Mucosa of gallbladder (tissue), 1 donor: Measurements from ENCODE around the gene ZFAND3. TPM values are rescaled to one million over a fixed set of nuclear protein-coding genes. Genes with fewer than 3 reads are reported as not detected.
A peak's percentile ranks its signal among the peaks of the same experiment; 100 is the strongest.

ENCODE experiments used
- DNase-seq: peaks from one replicate; pipeline ENCODE4 v3.0.0-alpha.2; 2020; ENCODE audit warnings: low spot score
- total RNA-seq: library from RNA; stranded (reverse); gene quantifications from one replicate; pipeline ENCODE4 v1.2.1, GENCODE V29; 2021
- donor health status: DM: no; HTN: no; CAD: no.

Gene ZFAND3
- total RNA-seq, 1 donor from 2014 or later = 105 TPM

GRCh38 chr6:38169221-38169976 is 349.9 kb downstream of the ZFAND3 start:
- no peak for DNase-seq

- peak; percentile 45 for DNase-seq
Measured at GRCh38 chr6:38169977-38170526, 350.5 kb downstream of the ZFAND3 start.

- no peak for DNase-seq
Measured at GRCh38 chr6:38170666-38171355, 351.3 kb downstream of the ZFAND3 start.

- DNase-seq = no peak
Measured at GRCh38 chr6:38171997-38172738, 352.6 kb downstream of the ZFAND3 start.

- no peak for DNase-seq
Measured at GRCh38 chr6:38172739-38173410, 353.3 kb downstream of the ZFAND3 start.

GRCh38 chr6:38173909-38174308 is 354.4 kb downstream of the ZFAND3 start:
- DNase-seq = peak; percentile 44

- DNase-seq = no peak
Measured at GRCh38 chr6:38174315-38174714, 354.8 kb downstream of the ZFAND3 start.

- no peak for DNase-seq
Measured at GRCh38 chr6:38174806-38175495, 355.4 kb downstream of the ZFAND3 start.

- DNase-seq = no peak
Measured at GRCh38 chr6:38175786-38176185, 356.3 kb downstream of the ZFAND3 start.

- peak; percentile 67 for DNase-seq
Measured at GRCh38 chr6:38176797-38177751, 357.5 kb downstream of the ZFAND3 start.

GRCh38 chr6:38177882-38178583 is 358.5 kb downstream of the ZFAND3 start:
- DNase-seq = no peak

- no peak for DNase-seq
Measured at GRCh38 chr6:38178584-38178886, 359.0 kb downstream of the ZFAND3 start.

- no peak for DNase-seq
Measured at GRCh38 chr6:38179300-38179699, 359.8 kb downstream of the ZFAND3 start.

- no peak for DNase-seq
Measured at GRCh38 chr6:38179794-38180430, 360.4 kb downstream of the ZFAND3 start.

- no peak for DNase-seq
Measured at GRCh38 chr6:38180586-38180985, 361.1 kb downstream of the ZFAND3 start.

GRCh38 chr6:38182426-38182825 is 362.9 kb downstream of the ZFAND3 start:
- no peak for DNase-seq

GRCh38 chr6:38183856-38184584 is 364.5 kb downstream of the ZFAND3 start:
- no peak for DNase-seq

GRCh38 chr6:38184585-38185080 is 365.1 kb downstream of the ZFAND3 start:
- DNase-seq = no peak
